Endodermal cell (in vitro differentiated cells): ENCODE results near the gene CHPF2. TPM values are rescaled to one million over a fixed set of nuclear protein-coding genes. Genes with fewer than 3 reads are reported as not detected.
A peak's percentile ranks its signal among the peaks of the same experiment; 100 is the strongest.

Experiments
- DNase-seq: peaks from one replicate; pipeline ENCODE4 v3.0.0-alpha.2; 2017
- H3K27ac ChIP-seq: 2 replicates; pipeline ENCODE4 v1.5.1; 2013; ENCODE audit warnings: mild to moderate bottlenecking, low read depth, low read length, moderate library complexity
- H3K27me3 ChIP-seq: 2 replicates; pipeline ENCODE4 v1.6.1; 2013; ENCODE audit warnings: mild to moderate bottlenecking, low read length, moderate library complexity; ENCODE audit not compliant: insufficient read depth, control insufficient read depth, poor library complexity, severe bottlenecking
- H3K36me3 ChIP-seq: 2 replicates; pipeline ENCODE4 v1.7.0; 2013; ENCODE audit warnings: mild to moderate bottlenecking, low read length, moderate library complexity; ENCODE audit not compliant: control insufficient read depth, insufficient read depth
- H3K4me1 ChIP-seq: one replicate; pipeline ENCODE4 v1.7.0; 2013; ENCODE audit warnings: low read length; ENCODE audit not compliant: control insufficient read depth, insufficient read depth
- H3K4me3 ChIP-seq: 2 replicates; pipeline ENCODE4 v1.5.1; 2013; ENCODE audit warnings: mild to moderate bottlenecking, low read length, moderate library complexity
- H3K9ac ChIP-seq: 2 replicates; pipeline ENCODE4 v1.6.1; 2013; ENCODE audit warnings: mild to moderate bottlenecking, low read length, moderate library complexity; ENCODE audit not compliant: poor library complexity, severe bottlenecking; ENCODE audit errors: extremely low read depth
- H3K9me3 ChIP-seq: 2 replicates; pipeline ENCODE4 v1.6.1; 2013; ENCODE audit warnings: mild to moderate bottlenecking, low read length, moderate library complexity; ENCODE audit not compliant: control insufficient read depth
- H3K27ac Mint-ChIP-seq: 2 replicates; pipeline ENCODE4 v1.8.0; 2020; ENCODE audit warnings: mixed read lengths
- H3K27me3 Mint-ChIP-seq: 2 replicates; pipeline ENCODE4 v1.8.0; 2021; ENCODE audit warnings: mild to moderate bottlenecking, mixed read lengths; ENCODE audit not compliant: insufficient read depth
- H3K36me3 Mint-ChIP-seq: 2 replicates; pipeline ENCODE4 v1.8.0; 2020; ENCODE audit warnings: low read depth, mixed read lengths
- H3K4me1 Mint-ChIP-seq: 2 replicates; pipeline ENCODE4 v1.8.0; 2020; ENCODE audit warnings: mixed read lengths
- H3K4me3 Mint-ChIP-seq: 2 replicates; pipeline ENCODE4 v1.8.0; 2020; ENCODE audit warnings: mild to moderate bottlenecking, moderate library complexity, mixed read lengths
- H3K9me3 Mint-ChIP-seq: 2 replicates; pipeline ENCODE4 v1.8.0; 2020; ENCODE audit warnings: mild to moderate bottlenecking, mixed read lengths
- CTCF ChIP-seq: fragments of 200-600 bp; sonication (generic); conservative IDR thresholded peaks from 2 replicates; pipeline ENCODE4 v1.5.0; 2021; ENCODE audit warnings: antibody characterized with exemption, mild to moderate bottlenecking
- WGBS, 2 experiments: methylation state at CpG; one replicate each; pipeline versions ENCODE4 v1.1.5 to v1.1.7; 2013; ENCODE audit warnings: missing lambda C conversion rate in 2 of 2, mixed read lengths in 1 of 2; ENCODE audit not compliant: insufficient coverage in 1 of 2, insufficient read length in 1 of 2; 5-methylcytosine and 5-hydroxymethylcytosine counted together
- total RNA-seq, 2 donors: library from RNA; stranded (reverse); fragmentation: NEBNext Ultra II Directional in 1 of 2; extraction: Animal tissue kit (Norgen Biotek cat#: 25700) in 1 of 2; gene quantifications; 2 replicates in 1 of 2; 3 replicates in 1 of 2; pipeline ENCODE4 v1.2.1, GENCODE V29; 2021

Gene CHPF2
- total RNA-seq, 2 donors from 2014 or later: 31.9 to 35.6 TPM

- no peaks in the 10 kb centered on the region for H3K27me3 ChIP-seq
- peaks cover 35% of the 10 kb centered on the region for H3K4me1 Mint-ChIP-seq
- peak overlapping the region; percentile 44 for H3K27ac ChIP-seq
- no peaks in the 10 kb centered on the region for H3K9me3 ChIP-seq
- H3K36me3 ChIP-seq: peaks cover 44% of the 10 kb centered on the region
- H3K4me1 ChIP-seq: peaks cover 15% of the 10 kb centered on the region
- no peaks in the 10 kb centered on the region for H3K9me3 Mint-ChIP-seq
- WGBS, 2 experiments: 63 to 78% methylated on average over 11 to 15 of the region's 17 CpGs
- no peak overlapping the region for H3K27ac Mint-ChIP-seq
- H3K4me3 ChIP-seq: no peak overlapping the region
- peaks cover 15% of the 10 kb centered on the region for H3K27me3 Mint-ChIP-seq
- peak; percentile 55 for DNase-seq
- no peak overlapping the region for H3K4me3 Mint-ChIP-seq
- no peak overlapping the region for H3K9ac ChIP-seq
- no peak for TF ChIP-seq CTCF
- peaks cover 32% of the 10 kb centered on the region for H3K36me3 Mint-ChIP-seq
These were observed 11.3 kb downstream of the CHPF2 start for GRCh38 chr7:151243408-151244195.

- no peaks in the 10 kb centered on the region for H3K9me3 ChIP-seq
- H3K27ac Mint-ChIP-seq: no peak overlapping the region
- peaks cover 36% of the 10 kb centered on the region for H3K4me1 Mint-ChIP-seq
- H3K36me3 Mint-ChIP-seq: peaks cover 26% of the 10 kb centered on the region
- peaks cover 37% of the 10 kb centered on the region for H3K36me3 ChIP-seq
- H3K4me1 ChIP-seq: peaks cover 15% of the 10 kb centered on the region
- H3K9me3 Mint-ChIP-seq: no peaks in the 10 kb centered on the region
- DNase-seq: peak; percentile 87
- H3K27ac ChIP-seq: no peak overlapping the region
- no peaks in the 10 kb centered on the region for H3K27me3 ChIP-seq
- 36 to 48% methylated on average over 7 to 10 of the region's 10 CpGs for WGBS, 2 experiments
- H3K27me3 Mint-ChIP-seq: peaks cover 16% of the 10 kb centered on the region
- no peak overlapping the region for H3K4me3 ChIP-seq
- peak overlapping the region; percentile 40 for H3K4me3 Mint-ChIP-seq
- no peak overlapping the region for H3K9ac ChIP-seq
- TF ChIP-seq CTCF: peak; percentile 95
These were observed 12.0 kb downstream of the CHPF2 start for GRCh38 chr7:151244196-151244840.

GRCh38 chr7:151244841-151245346 lies 12.6 kb downstream of the CHPF2 start:
- peak; percentile 77 for DNase-seq
- H3K9me3 ChIP-seq: no peaks in the 10 kb centered on the region
- no peak overlapping the region for H3K9ac ChIP-seq
- Mint-ChIP-seq H3K27me3 (peaks cover 18% of the 10 kb centered on the region), H3K27ac (no peak overlapping the region), H3K4me3 (peak overlapping the region; percentile 40), H3K36me3 (peaks cover 23% of the 10 kb centered on the region), H3K4me1 (peaks cover 40% of the 10 kb centered on the region), H3K9me3 (no peaks in the 10 kb centered on the region)
- H3K27me3 ChIP-seq: no peaks in the 10 kb centered on the region
- H3K4me3 ChIP-seq: no peak overlapping the region
- H3K36me3 ChIP-seq: peaks cover 32% of the 10 kb centered on the region
- TF ChIP-seq CTCF: no peak
- WGBS, 2 experiments: 9 to 28% methylated on average over 12 to 15 of the region's 15 CpGs
- H3K27ac ChIP-seq: no peak overlapping the region
- peaks cover 16% of the 10 kb centered on the region for H3K4me1 ChIP-seq
